ENCODE data around the gene SPTAN1. TPM values are rescaled to one million over a fixed set of nuclear protein-coding genes. Genes with fewer than 3 reads are reported as not detected.
"Not testable (repeated sequence)": the region's sequence is repeated elsewhere in the genome, so short reads cannot be mapped to it uniquely, and the experiment has no call there.

Gene SPTAN1
- polyA plus RNA-seq, 10 donors = 235 to 314 (median 273) TPM

DNA sequence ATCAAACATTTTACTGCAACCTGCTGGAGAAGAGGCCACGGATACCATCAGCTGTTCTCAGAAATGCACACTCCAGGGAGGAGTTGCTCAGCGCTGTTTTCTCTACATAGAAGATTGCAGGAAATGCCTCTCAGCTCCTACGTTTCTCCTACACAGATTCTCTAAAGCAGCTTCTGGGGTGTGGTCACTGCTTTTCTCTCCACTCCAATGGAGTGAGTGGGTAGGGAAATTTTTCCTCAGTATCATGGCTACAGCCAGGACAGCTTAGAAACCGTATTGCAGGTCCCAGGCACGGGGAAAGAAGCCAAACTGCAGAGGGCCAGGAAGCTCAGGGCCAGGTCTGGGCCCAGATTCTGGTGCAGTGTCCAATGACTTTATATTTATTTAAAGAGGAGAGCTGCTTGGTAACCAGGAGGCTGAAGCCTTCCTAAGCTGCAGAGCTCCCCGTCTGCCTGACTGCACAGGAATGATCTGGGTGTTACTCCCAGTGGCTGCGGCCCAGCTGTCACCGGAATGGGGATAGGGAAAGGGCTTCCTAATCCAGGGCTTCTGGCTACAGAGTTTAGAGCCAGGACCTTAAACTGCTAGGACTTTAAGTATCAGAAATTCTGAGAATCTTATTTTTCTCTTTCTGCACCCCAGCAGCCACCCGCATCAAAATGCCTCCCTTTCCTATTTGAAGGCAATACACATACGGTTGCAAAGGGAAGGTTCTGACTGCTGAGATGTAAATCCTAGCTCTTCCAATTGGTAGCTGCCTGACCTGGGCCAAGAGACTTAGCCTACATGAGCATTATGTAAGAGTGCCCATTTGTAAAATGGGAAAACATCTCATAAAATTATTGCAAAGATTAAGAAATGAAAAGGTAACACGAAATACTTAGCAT lies 1.4 kb upstream of the SPTAN1 start:
- DNase-seq = peak; percentile 31 to 81 (median 71)

- no peak for DNase-seq
Observed at GRCh38 chr9:128551657-128552152, 682 bp upstream of the SPTAN1 start.

DNA sequence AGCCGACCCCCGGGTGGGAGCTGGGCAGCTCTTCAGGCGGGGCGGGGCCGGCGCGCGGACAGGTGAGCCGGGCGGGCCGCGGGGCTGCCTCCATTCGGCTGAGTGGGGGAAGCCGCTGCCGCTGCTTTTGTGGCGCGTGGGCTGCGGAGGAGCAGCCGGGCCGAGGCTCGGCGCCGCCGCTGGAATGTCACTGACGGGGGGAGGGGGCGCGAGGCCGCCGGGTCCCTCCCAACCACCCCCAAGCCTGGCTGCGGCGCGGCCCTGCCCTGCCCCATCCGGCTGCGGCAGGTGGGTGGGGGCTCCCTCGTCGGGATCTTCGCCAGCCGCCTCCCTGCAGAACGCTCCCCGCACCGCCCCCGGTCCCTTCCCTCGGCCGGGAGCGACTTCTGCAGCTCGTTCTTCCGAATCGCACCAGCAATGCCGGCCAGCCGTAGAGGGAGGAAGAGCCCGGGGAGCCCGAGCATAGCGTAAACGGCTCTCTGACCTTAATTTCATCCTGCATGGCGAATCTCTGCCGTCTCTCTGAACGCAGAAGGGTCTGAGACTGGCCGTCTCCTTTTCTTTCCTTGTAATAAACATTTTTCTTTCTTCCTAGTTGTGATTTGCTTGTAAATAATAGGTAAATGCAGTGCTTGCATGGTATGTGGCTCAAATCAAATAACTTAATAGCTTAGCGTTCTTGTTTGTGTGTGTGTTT lies 505 bp downstream of the SPTAN1 start:
- peak; percentile 37 to 85 (median 58) for DNase-seq

DNA sequence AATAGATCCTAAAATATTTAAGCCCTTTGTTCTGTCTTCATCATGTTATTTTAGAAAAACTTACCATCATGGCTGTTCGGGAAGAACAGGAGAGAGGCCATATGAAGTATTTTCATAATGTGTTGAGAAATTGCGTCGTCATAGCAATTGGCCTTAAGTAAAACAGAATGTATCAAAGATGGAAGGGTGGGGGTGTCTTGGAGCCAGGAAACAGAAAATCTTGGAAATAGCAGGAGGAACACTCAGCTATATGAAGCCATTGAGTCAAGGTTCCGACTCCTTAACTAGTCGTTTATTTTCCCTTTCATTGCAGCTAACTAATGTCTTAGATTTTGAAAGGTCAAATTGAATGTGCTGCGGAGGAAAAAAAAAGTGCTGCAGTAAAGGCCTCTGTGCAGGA lies 1.3 kb downstream of the SPTAN1 start:
- peak; percentile 68 to 88 (median 76) for DNase-seq

- DNase-seq = peak; percentile 54 to 82 (median 78)
Observed at GRCh38 chr9:128554155-128554862, 1.9 kb downstream of the SPTAN1 start.

DNA sequence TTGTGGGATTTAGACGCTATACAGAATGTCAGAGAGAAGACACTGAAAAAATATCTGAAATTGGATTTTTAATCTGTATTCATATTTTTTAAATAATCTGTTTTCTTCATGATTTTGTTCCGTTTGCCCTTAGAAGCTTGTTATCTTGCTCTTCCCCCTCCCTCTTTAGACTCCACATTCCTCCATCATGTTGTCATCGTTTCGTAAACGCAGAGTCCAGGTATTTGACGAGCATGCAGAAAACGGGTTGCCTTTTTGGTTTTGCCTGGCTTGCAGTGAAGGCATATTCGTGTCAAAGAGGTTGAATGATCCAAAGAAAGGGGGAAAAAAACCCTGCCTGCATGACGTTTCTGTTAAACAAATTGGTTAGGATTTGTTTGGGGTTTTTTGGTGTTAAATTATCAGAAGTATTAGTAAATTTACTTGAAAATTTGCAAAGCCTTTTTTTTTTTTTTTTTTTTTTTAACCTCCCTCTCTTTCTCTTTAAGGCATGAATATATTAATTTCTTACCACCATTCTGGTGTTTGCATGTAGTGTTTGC lies 2.9 kb downstream of the SPTAN1 start:
- DNase-seq = peak in 2 of 3 donors; percentile 18 to 51

DNA sequence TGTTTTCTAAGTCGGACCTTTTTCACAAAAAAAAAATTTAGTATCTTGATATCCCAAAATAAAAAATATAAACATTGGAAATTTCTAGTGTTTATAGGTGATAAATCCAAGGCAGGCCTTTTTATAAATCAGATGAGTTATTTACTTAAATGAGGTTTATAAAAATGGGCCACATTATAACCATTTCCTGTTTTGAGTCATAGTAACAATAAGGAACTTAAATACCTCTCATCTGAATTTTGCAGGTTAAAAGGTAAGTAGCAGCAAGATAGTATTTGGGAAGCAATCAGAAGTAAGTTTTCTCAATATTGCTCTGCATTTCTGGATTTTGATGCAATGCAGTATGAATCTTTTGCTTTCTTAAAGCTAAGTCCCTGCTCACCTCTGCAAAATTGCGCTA lies 3.9 kb downstream of the SPTAN1 start:
- no peak for DNase-seq

DNA sequence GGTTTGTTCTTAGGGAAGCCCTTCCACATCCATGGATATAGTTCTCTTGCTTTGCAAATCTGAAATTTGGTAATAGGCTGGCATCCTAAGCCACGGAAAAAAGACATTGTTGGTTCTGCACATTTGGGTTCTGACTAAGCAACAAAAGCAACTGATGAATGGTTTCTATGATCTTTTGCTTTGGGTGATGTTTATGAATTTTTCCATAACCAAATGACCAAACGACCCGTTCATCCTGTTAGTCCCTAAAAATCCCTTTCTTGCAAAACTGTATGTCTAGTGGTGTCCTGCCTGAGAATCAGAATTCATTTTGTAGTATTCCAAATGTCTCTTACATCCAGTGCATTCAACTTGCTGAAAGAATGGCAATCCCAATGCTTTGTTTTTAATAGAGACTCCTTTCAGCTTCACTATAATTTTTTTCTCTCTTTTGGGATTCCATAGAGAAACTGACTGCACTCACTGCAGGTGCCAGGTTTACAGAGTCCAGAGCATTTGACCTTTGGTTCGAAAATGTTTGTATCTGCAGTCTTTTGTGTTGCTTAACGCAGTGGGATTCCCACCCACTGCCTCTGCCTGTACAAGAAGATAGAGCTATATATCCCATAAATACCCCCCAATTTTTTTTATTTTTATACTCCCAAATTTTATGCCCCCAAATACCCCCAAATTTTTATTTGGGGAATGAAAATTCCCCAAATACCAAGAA lies 4.7 kb downstream of the SPTAN1 start:
- no peak for DNase-seq

DNA sequence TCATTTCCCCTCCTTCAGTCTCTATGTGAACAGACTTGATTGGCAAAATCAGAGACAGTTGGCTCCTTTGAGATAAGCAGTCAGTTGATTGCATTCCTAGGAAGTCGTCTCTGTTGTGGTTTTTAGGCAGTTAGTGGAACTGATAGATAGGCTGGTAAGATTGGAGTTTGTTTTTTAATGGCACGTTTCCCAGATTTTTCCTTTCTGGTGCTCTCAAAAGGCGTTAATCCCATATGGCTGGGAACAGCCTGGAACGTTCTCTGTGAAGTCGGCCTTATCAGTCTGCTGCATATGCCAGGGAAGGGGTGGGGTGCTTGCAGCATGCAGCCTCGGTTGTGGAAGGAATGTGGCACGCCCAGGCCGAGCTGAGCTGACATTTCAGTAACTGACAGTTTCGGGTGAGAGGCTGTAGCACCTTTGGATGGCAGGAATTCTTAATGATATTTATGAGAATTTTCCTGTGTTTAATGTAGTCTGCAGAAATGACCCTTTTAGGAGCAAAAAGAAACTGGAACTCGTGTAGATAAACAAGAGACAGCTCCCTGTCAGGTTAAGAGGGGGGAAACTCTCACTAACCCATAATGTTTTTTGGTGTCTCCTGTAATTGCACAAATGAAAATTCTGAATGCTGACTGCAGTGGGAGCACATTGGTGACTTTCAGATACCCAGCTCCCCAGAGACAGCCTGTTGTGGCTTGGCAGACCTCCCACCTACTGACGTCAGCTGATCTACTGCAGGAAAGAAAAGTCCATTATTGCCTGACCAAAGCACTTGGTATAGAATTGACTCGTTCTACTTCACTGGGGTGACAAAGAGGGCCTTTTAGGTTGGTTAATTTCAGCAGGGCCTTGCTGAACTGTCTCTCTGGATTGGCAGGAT lies 6.3 kb downstream of the SPTAN1 start:
- DNase-seq = peak; percentile 58 to 85 (median 80)

GRCh38 chr9:128565578-128565977 lies 13.2 kb downstream of the SPTAN1 start:
- no peak for DNase-seq

DNA sequence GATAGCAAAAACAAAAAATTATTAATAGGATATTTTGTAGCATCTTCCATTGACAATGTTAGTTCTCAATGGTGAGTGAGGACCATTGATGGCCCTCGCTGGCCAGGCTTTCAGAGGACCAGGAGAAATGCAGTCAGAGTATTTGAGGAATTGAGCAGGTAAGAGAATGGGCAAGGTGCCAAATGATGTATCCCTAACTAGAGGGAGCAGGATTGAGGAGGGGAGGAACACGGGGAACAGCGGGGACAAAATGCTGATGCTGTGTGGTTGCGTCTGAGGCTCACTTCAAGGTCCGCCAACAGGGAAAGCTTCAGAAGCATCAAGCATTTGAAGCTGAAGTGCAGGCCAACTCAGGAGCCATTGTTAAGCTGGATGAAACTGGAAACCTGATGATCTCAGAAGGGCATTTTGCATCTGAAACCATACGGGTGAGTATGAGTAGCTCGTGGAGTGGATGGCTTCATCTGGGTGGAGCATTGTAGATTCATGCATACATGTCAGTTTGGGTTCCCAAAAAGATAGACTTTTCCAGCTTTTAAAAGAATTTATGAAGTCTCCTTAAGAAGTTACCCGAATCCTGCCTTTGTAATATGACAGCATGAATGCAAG lies 16.2 kb downstream of the SPTAN1 start:
- no peak for DNase-seq

GRCh38 chr9:128575469-128575868 lies 23.1 kb downstream of the SPTAN1 start:
- DNase-seq = no peak

DNA sequence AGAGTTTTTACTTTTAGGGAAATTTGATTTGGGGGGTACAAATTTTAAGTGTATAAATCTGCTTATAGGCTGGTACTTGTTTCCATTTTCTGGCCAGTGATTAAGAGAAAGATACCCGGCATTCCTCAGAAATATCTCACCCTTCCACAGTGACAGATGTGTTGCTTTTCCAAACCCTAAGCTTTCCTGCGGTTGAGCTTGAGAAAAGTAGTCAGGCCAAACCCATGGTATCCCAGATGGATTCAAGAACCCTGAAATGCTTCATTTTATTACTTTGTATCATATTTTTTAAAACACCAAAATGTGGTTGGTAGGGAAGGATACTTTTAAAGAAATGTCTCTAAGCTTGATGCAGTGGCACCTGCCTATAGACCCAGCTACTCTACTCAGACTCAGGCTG lies 23.5 kb downstream of the SPTAN1 start:
- DNase-seq = no peak

GRCh38 chr9:128577206-128577605 lies 24.8 kb downstream of the SPTAN1 start:
- DNase-seq = no peak

GRCh38 chr9:128579194-128579593 lies 26.8 kb downstream of the SPTAN1 start:
- DNase-seq = no peak

- DNase-seq = no peak
Observed at GRCh38 chr9:128580731-128581130, 28.3 kb downstream of the SPTAN1 start.

GRCh38 chr9:128585155-128585554 lies 32.8 kb downstream of the SPTAN1 start:
- not testable (repeated sequence) for DNase-seq

DNA sequence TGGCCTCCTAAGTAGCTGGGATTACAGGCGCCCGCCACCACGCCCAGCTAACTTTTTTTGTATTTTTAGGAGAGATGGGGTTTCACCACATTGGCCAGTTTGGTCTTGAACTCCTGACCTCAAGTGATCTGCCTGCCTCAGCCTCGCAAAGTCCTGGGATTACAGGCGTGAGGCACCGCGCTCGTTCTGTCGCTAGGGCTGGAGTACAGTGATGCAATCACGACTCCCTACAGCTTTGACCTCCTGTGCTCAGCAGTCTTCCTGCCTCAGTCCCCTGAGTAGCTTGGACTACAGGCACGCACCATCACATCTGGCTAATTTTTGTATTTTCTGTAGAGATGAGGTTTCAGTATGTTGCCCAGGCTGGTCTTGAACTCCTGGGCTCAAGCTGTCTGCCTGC lies 34.5 kb downstream of the SPTAN1 start:
- not testable (repeated sequence) for DNase-seq

DNA sequence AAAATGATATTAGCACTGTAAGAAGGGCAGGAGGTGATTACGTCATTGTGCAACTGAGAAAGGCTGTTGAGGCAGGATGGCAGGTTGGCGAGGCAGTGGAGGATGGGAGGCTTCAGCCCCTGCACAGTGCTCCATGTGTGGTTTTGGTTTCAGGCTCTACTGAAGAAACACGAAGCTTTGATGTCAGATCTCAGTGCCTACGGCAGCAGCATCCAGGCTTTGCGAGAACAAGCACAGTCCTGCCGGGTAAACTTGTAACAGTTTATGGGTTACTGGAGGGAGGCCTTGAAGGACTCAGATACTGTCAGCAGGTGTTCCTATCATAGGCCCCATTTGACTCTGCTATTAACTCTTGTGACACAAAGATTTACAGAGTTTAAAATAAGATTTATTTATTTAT lies 35.1 kb downstream of the SPTAN1 start:
- no peak for DNase-seq
